NCI-H2227 (cell line): ENCODE measurements around the gene PRELID3B.
"Not testable (repeated sequence)": the region's sequence is repeated elsewhere in the genome, so short reads cannot be mapped to it uniquely, and the experiment has no call there.

Experiments
- DNase-seq: peaks from one replicate; lab custom pipeline; 2025; ENCODE audit not compliant: unreplicated experiment; lab: John Stamatoyannopoulos, UW

The PRELID3B gene

GRCh38 chr20:59050437-59050836, 7.9 kb upstream of the PRELID3B start:
- no peak for DNase-seq

DNA sequence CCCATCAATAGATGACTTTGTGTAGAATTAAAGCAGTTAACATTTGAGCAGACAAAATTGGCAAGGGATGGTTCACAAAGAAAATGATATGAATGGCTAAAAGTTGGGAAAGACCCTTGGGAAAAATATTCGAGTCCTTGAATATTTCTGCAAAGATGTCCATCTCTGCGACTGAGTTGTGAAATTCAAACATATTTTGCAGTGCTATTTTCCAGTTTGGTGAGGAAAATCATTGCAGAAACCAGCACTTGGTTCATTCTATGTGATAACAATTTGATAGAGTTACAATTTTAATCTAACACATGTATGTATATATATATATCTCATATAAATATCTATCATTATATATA, 6.1 kb upstream of the PRELID3B start:
- DNase-seq = no peak

DNA sequence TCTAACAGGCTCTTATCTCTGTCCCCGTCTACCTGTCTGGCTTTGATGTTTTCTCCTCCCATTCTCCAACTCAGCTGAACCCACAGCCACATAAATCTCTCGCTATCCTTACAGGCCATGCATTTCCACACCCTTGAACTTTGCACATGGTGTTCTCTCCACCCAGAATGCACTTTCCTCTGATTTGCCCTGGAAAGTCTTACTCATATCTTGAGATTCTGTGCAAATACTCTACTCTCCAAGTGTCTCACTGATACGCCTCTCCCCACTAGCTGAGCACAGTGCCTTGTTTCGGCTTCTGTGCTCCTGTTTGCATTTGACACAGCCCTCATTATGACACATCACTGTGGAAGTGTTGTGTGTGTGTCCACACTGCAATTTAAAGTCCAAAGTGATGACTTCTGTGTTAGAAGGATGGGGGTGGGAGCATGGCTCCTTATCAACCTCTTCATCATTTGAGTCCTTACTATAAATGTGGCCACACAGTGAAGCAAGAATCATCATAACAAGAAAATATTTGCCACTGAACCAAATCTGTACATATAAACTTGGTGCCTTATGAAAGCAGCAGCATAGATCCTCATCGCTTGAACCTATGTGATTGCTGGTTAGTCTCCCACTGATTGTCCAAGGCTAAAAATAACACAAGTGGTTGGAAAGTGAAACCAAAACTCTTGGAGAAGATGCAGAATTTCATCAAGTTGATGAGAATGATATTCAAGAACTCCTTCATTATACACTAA, 5.5 kb upstream of the PRELID3B start:
- no peak for DNase-seq

- no peak for DNase-seq
Measured at GRCh38 chr20:59046862-59047261, 4.3 kb upstream of the PRELID3B start.

GRCh38 chr20:59044796-59045195, 2.2 kb upstream of the PRELID3B start:
- no peak for DNase-seq

DNA sequence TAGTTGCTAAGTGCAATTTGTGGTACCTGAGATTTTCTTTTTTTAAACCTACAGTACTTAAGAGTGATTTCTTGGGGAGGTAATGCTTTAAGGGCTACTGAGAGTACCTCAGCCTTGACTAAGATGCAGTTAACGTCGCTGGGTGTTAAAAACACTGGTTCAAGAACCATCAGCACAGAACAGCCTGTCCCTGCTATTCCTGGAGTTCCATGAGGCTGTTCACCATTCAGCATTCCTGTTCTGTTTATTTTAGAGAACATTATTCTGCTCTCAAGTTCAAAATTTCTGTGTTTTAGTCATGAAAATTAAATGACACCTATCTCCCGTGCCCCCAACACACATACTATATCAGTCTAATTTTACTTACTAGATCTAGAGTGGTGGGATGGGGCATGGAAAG, 1.7 kb upstream of the PRELID3B start:
- no peak for DNase-seq

DNA sequence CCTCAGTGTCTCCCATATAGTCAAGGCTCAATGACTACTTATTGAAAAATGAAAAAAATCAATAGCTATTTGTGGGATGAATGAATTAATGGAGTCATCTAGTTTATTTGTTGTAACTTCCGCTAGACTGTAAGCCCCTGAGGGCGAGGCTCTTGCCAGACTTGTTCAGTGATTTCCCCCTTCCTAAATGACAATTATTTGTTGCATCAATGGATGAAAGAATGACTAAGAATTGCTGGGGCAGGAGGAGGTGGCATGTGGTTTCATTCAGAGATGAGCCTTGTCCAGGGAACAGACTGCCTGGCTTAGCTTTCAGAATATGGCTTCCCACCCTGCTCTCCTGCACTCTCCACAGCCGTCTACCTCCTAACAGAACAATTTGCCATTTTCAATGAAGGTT, 1.1 kb upstream of the PRELID3B start:
- DNase-seq = peak; percentile 12

DNA sequence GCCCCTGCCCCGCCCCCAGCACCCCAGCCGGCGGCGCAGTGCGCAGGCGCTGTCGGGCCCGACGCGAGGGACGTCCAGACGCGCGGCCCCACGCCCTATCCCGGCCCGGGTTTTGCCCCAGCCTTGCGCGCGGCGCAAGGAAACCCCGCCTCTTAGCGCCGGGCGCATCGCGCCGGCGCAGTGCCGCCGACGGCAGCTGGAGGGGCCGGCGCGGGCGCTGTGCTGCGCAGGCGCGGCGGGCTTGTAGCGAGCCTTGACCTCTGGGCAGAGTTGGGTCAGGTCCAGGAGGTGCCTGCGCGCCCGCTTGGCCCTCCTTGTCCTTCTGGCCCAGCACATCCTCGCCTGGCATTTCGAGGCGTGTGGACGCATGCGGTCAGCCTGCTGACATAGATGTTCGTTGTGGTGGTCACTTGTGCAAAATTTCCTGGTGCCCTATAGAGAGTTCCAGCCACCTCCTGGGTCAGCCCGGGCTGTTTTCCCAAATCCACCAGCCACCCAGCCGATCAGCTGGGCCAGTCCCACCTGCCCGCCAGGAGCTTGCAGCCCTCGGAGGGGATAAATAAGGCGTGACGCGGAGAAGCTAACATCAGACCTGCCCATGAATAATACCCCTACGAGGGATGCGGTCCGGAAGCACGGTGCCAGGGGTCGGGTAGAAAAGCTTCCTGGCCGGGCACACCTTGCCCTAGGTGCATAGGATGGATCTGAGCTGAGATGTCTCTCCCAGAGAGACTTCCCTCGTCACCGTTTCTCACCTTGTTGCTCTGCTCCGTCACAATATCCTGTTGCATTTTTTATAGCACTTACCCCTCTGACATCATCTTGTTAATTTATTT, 428 bp upstream of the PRELID3B start:
- DNase-seq = peak; percentile 96

GRCh38 chr20:59041487-59041886, 1.1 kb downstream of the PRELID3B start:
- not testable (repeated sequence) for DNase-seq

GRCh38 chr20:59040667-59041066, 1.9 kb downstream of the PRELID3B start:
- no peak for DNase-seq

- DNase-seq = no peak
Measured at GRCh38 chr20:59039233-59039632, 3.4 kb downstream of the PRELID3B start.

DNA sequence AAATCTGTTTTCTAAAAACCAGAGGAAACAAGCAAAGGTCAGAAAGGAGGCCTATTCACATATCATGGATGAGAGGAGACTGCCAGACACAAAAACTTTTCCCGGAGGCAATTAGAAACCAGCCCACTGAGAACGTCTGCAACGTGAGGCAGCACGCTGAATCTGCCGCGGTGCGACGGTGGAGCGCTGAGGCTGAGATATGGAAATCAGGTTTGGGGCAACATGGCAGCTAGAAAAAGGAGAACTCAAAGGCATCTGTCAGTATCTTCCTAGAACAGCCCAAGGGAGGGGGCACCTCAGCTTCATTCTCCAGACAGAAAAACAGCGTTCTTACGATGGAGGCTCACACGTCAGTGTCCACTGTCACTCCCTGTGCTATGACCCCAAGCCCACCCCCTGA, 5.2 kb downstream of the PRELID3B start:
- no peak for DNase-seq

- no peak for DNase-seq
Measured at GRCh38 chr20:59035381-59035780, 7.2 kb downstream of the PRELID3B start.

GRCh38 chr20:59033616-59034165, 8.9 kb downstream of the PRELID3B start:
- DNase-seq = peak; percentile 12

DNA sequence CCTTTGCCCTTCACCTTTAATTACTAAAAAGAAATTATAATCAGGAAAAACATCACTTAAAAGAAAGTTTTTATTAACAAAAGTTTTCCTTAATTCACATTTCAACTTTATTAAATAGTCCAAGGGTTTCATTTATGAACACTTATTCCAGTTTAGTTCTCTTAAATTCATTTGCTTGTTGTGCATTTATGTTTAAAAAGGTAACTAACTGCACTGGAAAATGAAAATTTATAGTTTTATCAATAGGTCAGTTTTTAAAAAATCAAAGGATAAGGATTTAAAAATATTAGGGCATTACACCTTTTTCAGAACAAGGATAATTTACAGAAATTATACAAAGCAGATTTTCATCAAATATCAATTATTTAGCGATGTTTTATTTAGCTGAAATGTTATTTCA, 9.5 kb downstream of the PRELID3B start:
- no peak for DNase-seq

- peak; percentile 86 for DNase-seq
Measured at GRCh38 chr20:59032713-59033059, 9.9 kb downstream of the PRELID3B start.

DNA sequence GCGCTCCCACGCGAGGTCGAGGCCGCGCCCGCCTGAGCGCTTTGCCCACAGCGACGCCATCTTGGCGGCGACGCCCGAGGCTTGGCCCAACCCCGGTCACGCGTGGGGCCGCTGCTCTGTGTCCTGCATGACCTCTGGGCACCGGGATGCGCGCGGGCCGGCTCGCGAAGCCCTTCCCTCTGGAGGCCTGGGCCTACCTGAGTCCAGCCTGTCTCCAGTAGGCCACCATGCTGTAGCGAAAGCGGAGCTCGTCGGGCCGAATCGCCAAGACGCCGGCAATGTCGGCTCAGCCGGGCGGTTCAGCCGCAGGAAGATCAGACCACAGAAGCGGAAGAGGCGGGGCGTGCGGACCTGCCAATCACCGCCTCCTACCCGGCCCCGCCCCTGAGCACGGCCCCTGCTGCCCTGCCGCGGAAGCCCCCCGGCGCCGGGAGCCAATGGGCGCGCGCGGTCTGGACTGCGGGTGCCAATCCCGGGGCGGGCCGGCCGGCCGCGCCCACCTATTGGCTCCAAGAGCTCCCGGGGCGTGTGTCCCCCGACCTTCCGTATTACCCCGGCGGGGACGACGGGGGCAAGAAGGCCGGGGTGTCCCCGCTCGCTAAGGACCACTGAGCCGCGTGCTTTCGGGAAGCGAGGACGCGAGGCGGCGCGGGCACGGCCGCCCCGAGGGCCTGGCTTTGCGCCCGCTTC, 10.4 kb downstream of the PRELID3B start, which contains the start of gene ATP5F1E:
ATP5F1E (minus strand) TSS at position 313 of the 690 bp plus-strand sequence; CDS start at position 229, 84 bp downstream.
- peak; percentile 98 for DNase-seq

DNA sequence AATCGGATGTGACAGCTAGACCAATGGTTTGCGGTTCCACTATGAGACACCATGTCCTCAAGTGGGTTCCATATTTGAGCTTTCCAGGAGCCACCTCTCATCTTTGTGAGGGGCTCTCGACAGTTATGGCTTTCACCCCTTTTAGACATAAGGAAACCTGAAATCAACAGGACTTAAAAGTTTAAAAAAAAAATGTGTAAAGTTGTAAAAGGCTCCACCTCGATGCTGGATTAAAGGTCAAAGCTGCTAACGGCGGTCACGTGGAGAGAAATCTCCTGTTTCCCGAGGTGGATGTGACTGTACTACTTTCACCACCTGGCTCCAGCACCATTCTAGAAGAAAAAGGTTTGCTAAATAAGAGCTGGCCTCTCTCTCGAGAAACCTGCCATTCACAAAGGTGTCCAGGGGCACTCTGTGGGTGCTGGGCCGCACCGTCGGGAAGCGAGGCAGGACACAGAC, 11.0 kb downstream of the PRELID3B start:
- peak; percentile 50 for DNase-seq

- no peak for DNase-seq
Measured at GRCh38 chr20:59030911-59031563, 11.5 kb downstream of the PRELID3B start.

GRCh38 chr20:59028812-59029211, 13.8 kb downstream of the PRELID3B start:
- DNase-seq = no peak
